K562 (cell line): ENCODE results near the gene CDK14.

Experiments
- PHF20 ChIP-seq: fragments of 450-650 bp; IDR thresholded peaks from 2 replicates; pipeline ENCODE4 v1.6.1; 2018; ENCODE audit not compliant: partially characterized antibody
- PHF8 ChIP-seq: fragments of 200-600 bp; sonication (generic); IDR thresholded peaks from 2 replicates; pipeline ENCODE4 v1.6.1; 2012; ENCODE audit warnings: mixed run types, mild to moderate bottlenecking, inconsistent platforms, low read length, moderate library complexity, borderline replicate concordance
- RCOR1 ChIP-seq, 2 experiments: IDR thresholded peaks; 2 replicates each; pipeline ENCODE4 v1.6.1; 2012; ENCODE audit warnings: low read depth in 2 of 2, low read length in 2 of 2, borderline replicate concordance in 1 of 2, improper control_type of control experiment in 1 of 2
- SP1 ChIP-seq: sonication (generic); formaldehyde crosslinking; IDR thresholded peaks from 2 replicates; pipeline ENCODE4 v1.8.1; 2022; ENCODE audit warnings: mild to moderate bottlenecking, missing genetic modification reagents
- ZBTB11 ChIP-seq, 3 experiments: fragments of 200-800 bp in 1 of 3; fragments of 250-450 bp in 1 of 3; fragments of 450-650 bp in 1 of 3; sonication (Bioruptor Pico) in 1 of 3; sonication (Bioruptor generic) in 1 of 3; formaldehyde crosslinking in 1 of 3; IDR thresholded peaks; 2 replicates each; pipeline versions ENCODE4 v1.6.1 to v1.8.0; 2016 to 2022; ENCODE audit warnings: mild to moderate bottlenecking in 2 of 3, missing genetic modification characterization in 2 of 3, missing compliant biosample characterization in 1 of 3, moderate library complexity in 1 of 3
- ZBTB26 ChIP-seq: fragments of 450-650 bp; formaldehyde crosslinking; IDR thresholded peaks from 2 replicates; pipeline ENCODE4 v1.4.0; 2022; ENCODE audit warnings: missing genetic modification characterization
- ZNF274 ChIP-seq: IDR thresholded peaks from 2 replicates; pipeline ENCODE4 v1.6.1; 2011; ENCODE audit warnings: low read depth, mild to moderate bottlenecking, low read length, moderate library complexity, borderline replicate concordance
- TF ChIP-seq, protein P1 (sequence below), 2 experiments: fragments of 150-350 bp in 1 of 2; IDR thresholded peaks; 2 replicates each; pipeline ENCODE4 v1.6.1; 2012 to 2016; ENCODE audit warnings: low read depth in 2 of 2, low read length in 2 of 2, mild to moderate bottlenecking in 1 of 2, moderate library complexity in 1 of 2

- TF ChIP-seq ZBTB11 (CRISPR knock-in tag; IDR thresholded peaks at IDR 0.05) = no peak
- TF ChIP-seq SP1 (CRISPR knock-in tag) = no peak
- TF ChIP-seq, protein P1, sequence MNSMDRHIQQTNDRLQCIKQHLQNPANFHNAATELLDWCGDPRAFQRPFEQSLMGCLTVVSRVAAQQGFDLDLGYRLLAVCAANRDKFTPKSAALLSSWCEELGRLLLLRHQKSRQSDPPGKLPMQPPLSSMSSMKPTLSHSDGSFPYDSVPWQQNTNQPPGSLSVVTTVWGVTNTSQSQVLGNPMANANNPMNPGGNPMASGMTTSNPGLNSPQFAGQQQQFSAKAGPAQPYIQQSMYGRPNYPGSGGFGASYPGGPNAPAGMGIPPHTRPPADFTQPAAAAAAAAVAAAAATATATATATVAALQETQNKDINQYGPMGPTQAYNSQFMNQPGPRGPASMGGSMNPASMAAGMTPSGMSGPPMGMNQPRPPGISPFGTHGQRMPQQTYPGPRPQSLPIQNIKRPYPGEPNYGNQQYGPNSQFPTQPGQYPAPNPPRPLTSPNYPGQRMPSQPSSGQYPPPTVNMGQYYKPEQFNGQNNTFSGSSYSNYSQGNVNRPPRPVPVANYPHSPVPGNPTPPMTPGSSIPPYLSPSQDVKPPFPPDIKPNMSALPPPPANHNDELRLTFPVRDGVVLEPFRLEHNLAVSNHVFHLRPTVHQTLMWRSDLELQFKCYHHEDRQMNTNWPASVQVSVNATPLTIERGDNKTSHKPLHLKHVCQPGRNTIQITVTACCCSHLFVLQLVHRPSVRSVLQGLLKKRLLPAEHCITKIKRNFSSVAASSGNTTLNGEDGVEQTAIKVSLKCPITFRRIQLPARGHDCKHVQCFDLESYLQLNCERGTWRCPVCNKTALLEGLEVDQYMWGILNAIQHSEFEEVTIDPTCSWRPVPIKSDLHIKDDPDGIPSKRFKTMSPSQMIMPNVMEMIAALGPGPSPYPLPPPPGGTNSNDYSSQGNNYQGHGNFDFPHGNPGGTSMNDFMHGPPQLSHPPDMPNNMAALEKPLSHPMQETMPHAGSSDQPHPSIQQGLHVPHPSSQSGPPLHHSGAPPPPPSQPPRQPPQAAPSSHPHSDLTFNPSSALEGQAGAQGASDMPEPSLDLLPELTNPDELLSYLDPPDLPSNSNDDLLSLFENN (IDR thresholded peaks at IDR 0.05; ENCODE audit: low read depth in 2 of 2, low read length in 2 of 2) = no peak
- TF ChIP-seq PHF8 = no peak
- no peak for TF ChIP-seq ZNF274
- TF ChIP-seq PHF20 = no peak
- TF ChIP-seq RCOR1 (IDR thresholded peaks at IDR 0.05; ENCODE audit: borderline replicate concordance in 1 of 2, low read depth in 2 of 2, low read length in 2 of 2) = no peak
- TF ChIP-seq ZBTB26 (CRISPR knock-in tag) = no peak
Measured at GRCh38 chr7:90660819-90661218, 64.7 kb downstream of the CDK14 start.
